ENCODE data around the gene CCNA1.

CCNA1 gene

GRCh38 chr13:36432106-36432544, at the start of gene CCNA1:
CCNA1 (plus strand) TSS chr13:36432495; CDS start chr13:36433057, 562 bp downstream.
- DNase-seq, result peak; percentile 68

- DNase-seq, result no peak
Observed at GRCh38 chr13:36385489-36385888, 46.8 kb upstream of the CCNA1 start.

GRCh38 chr13:36395280-36395679, 37.0 kb upstream of the CCNA1 start:
- no peak for DNase-seq

GRCh38 chr13:36405151-36405550, 27.1 kb upstream of the CCNA1 start:
- DNase-seq, result no peak

GRCh38 chr13:36412736-36413135, 19.6 kb upstream of the CCNA1 start:
- no peak for DNase-seq

- DNase-seq, result no peak
Observed at GRCh38 chr13:36413161-36413560, 19.1 kb upstream of the CCNA1 start.

- no peak for DNase-seq
Observed at GRCh38 chr13:36414461-36414860, 17.8 kb upstream of the CCNA1 start.

- DNase-seq, result no peak
Observed at GRCh38 chr13:36417331-36417730, 15.0 kb upstream of the CCNA1 start.

GRCh38 chr13:36418022-36418805, 14.1 kb upstream of the CCNA1 start:
- no peak for DNase-seq

- DNase-seq, result peak; percentile 71
Observed at GRCh38 chr13:36420437-36420891, 11.8 kb upstream of the CCNA1 start.

- no peak for DNase-seq
Observed at GRCh38 chr13:36421447-36421846, 10.8 kb upstream of the CCNA1 start.

GRCh38 chr13:36428086-36428485, 4.2 kb upstream of the CCNA1 start:
- no peak for DNase-seq

- DNase-seq, result no peak
Observed at GRCh38 chr13:36430247-36431203, 1.8 kb upstream of the CCNA1 start.

GRCh38 chr13:36431204-36432105, 840 bp upstream of the CCNA1 start:
- DNase-seq, result no peak

GRCh38 chr13:36436811-36437210, 4.5 kb downstream of the CCNA1 start:
- no peak for DNase-seq

- DNase-seq, result no peak
Observed at GRCh38 chr13:36438594-36439483, 6.5 kb downstream of the CCNA1 start.

- no peak for DNase-seq
Observed at GRCh38 chr13:36445278-36445677, 13.0 kb downstream of the CCNA1 start.

- DNase-seq, result no peak
Observed at GRCh38 chr13:36445891-36446351, 13.6 kb downstream of the CCNA1 start.

GRCh38 chr13:36447501-36447900, 15.2 kb downstream of the CCNA1 start:
- DNase-seq, result no peak

GRCh38 chr13:36450534-36450933, 18.2 kb downstream of the CCNA1 start:
- no peak for DNase-seq

- DNase-seq, result peak; percentile 20
Observed at GRCh38 chr13:36453516-36453915, 21.2 kb downstream of the CCNA1 start.

Measured in NCI-H1092 treated with DMSO at 0.1 percent for 48 hours (cell line).